IPS DF 19.7 (cell line): Measurements from ENCODE around the gene PTGS1.
"Not testable (repeated sequence)": the region's sequence is repeated elsewhere in the genome, so short reads cannot be mapped to it uniquely, and the experiment has no call there.

Experiments used
- DNase-seq: peaks from one replicate; pipeline ENCODE4 v3.0.0-alpha.2; 2013; ENCODE audit warnings: low read depth, low spot score

Gene PTGS1

DNA sequence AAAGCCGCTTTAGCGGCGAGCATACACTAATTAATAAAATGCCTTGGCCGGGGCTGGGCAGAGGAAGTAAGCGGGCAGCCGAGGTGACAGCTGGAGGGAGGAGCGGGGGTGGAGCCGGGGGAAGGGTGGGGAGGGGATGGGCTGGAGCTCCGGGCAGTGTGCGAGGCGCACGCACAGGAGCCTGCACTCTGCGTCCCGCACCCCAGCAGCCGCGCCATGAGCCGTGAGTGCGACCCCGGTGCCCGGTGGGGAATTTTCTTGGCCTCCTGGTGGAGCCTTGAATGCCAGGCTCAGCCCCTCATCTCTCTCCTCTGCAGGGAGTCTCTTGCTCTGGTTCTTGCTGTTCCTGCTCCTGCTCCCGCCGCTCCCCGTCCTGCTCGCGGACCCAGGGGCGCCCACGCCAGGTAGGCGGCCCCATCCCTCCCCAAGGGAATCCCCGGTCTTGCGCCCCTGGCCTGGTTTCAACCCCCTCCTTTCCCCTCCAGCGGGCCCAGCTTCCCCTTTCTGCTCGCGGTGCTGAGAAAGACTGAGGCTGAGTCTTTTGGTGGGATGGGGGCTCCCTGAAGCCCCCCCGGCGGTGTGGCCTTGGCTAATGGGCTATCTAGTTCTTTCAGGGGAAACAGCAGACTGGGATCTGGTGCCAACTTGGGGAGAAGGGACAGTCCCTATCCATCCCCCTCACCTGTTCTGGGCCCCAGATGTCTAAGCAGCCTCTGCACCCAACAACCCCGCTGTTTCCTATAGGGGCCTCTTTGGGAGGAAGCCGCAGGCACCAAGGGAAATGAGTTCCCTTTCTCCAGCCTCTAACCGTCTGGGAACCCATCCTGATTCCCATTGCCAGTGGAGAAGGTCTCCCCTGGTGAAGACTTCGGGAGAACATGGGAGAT is at the start of gene PTGS1:
PTGS1 (plus strand) TSS at position 156 of the 887 bp plus-strand sequence; CDS start at position 217, 61 bp downstream.
- DNase-seq, result no peak

DNA sequence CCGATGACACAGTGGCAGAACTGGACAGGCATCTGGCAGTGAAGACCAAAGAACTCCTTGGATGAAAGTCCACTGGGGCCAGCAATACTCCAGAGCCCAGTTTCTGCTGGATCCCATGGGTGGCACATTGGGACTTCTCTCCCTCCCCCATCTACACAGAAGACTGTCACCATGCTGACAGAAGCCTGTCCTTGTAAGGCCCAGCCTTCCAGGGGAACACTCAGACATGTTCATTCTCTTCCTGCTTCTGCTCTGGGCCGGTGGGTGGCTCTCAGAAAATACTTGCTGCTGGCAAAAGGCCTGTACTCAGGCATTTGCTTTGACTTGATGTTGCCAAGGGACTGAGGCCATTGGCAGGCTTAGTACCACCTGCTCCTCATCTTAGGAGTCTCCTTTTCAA is 48.3 kb upstream of the PTGS1 start:
- no peak for DNase-seq

DNA sequence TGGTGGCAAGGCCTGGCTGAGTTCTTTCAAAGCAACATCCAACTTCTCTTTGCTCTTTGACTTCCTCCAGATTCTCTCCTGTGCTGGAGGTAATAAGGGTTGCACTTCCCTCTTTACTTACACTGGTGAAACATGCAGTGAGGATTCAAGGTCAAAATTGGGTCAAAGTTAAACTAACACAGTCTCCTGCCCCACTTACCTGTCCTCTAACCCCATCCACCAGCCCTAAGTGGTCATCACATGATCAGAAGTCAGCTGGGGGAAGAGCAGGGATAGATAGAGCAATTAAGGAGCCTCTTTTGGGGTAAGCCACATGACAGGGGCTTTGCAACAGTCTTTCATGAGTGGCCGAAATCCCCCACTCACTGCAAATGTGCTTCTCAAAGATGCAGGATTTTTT is 46.2 kb upstream of the PTGS1 start:
- DNase-seq, result not testable (repeated sequence)

DNA sequence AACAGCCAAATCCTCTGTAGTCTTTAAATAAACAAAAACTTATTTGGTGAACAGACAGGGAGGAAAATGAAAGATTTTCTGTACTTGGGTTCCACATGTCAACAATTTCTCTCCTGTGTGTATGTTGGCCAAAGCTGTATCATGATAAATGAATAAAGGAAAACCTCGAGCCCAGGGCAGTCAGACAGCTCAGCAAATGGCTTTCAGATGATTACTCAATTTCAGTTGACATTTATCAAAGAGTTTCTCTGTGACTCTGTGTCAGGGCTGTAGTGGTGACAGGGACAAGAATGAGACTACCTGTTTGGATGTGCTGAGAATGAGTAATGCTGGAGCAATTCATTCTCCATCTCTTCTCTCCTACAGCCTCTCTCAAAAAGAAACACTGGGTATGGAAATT is 45.7 kb upstream of the PTGS1 start:
- no peak for DNase-seq

DNA sequence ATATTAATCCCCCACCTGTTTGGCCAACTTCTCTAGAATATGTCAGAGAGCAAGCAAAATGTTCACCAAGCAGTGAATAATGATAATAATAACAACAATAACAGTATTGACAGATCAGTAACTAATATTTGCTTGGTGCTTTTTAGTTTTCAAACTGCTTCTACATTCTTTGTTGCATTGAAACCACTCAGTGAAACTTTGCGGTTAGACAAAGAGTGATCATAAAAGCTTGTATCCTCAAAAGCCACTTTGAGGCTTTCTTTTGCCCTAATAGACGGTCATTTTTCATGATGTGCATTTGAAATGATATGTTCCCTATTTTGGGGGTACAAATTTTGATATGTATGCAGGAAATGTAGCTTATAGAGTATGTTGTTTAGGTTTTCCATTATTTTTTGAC is 43.6 kb upstream of the PTGS1 start:
- no peak for DNase-seq

DNA sequence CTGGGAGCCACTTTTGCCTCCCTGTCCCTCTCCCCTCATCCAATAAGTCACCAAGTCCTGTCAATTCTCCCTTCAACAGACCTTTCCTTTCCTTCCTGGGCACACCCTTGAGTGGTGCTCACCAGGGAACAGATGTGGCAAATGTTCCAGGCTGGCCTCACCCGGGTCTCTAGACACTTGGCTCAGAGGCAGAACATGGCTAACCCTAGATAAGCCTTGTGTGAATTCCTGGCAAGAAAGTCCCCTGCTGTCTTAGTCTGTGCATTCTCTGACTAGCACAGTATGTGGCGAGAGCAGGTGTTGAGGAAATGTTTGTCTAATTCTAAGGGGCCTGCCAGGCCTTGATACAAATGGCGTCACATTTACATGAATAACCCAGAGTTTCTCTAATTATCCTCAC is 41.2 kb upstream of the PTGS1 start:
- no peak for DNase-seq

DNA sequence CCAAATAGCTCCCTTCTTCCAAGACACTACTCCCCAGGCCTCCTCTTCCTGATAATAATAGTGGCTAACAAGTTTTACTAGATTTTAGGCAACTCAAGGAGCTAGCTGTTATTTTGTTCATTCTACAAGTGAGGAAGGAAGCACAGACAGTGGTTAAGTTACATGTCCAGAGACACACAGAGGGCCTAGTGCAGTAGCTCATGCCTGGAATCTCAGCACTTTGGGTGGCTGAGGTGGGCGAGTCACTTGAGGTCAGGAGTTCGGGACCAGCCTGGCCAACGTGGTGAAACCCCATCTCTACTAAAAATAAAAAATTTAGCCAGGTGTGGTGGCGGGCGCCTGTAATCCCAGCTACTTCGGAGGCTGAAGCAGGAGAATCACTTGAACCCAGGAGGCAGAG is 40.4 kb upstream of the PTGS1 start:
- not testable (repeated sequence) for DNase-seq

DNA sequence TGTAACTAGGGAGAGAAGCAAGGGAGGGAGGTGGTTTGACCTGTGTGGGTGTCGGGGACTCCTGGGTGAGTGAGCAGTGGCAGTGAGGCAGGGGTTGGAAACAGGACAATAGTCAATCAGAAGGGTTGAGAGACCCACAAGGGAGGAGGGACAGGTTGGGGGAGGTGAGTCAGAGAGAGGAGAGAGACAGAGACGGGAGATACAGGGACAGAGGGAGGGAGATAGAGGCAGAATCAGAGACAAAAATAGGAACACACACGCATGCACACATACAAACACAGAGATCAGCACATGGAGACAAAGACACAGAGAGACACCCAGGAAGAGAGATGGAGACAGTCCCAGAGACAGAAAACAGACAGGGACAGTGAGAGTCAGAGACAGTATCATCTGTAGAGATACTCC is 39.3 kb upstream of the PTGS1 start:
- no peak for DNase-seq

DNA sequence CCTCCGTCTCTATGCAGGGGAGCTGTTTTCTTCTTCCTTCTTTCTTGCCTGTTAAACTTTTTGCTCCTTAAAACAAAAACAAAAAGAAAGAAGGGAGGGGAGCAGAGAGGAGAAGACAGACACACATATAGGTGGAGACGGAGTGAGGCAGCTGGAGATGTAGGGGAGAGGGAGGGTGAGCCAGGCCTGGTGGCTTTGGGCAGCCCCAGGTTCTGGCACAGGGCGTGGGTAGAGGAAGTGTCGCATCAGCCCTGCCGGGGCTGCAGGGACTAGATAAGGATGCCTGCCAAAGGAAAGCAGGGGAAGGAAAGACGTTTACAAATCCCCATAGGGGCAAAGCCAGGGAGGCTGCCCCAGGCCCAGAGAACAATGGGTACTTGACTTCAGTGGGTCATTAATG is 38.7 kb upstream of the PTGS1 start:
- DNase-seq, result no peak

DNA sequence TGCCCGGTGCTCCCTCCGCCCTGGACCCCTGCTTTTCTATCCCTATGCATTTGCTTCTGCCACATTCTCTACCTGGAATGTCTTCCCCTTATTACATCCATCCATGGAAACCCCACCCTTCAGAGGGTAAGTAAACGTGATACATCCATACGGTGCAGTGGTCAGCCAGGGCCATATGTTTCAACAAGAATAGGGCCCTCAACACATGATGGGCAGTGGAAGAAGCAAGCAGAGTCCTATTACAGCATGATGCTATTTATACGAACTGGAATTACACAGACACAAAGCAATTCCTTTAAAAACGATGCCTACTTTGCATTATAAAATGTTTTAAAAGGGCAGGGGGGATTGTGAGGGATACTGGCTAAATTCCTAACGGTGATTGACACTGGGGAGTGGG is 38.2 kb upstream of the PTGS1 start:
- DNase-seq, result no peak

DNA sequence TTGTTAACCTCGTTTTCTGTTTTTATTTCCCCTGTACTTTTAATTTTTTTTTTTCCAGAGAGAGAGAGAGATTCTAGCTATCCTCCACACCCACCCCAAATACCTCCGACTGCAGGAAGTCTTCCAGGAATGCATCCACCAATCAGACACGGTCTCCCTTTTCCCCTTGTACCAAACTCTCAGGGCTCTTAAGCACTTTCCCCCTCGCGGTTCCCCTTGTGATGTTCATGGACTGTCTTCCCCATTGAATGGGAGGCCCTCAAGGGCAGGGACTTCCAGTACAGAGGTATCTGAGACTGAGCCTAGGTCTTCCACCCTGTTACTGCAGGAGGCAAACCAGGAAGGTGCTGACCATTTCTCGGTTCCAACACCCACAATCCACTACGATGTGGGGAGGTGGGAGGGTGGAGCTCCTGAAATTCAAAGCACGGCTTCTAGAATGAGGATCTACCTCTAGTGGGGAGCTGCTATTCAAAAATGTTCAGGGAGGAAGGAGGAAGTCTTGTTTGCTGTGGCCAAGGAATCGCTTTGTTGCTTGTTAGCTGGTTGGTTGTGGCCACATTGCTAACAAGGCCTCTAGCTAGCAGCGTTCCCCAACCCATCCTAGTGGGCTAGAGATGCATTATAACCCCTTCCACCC is 37.5 kb upstream of the PTGS1 start:
- no peak for DNase-seq

DNA sequence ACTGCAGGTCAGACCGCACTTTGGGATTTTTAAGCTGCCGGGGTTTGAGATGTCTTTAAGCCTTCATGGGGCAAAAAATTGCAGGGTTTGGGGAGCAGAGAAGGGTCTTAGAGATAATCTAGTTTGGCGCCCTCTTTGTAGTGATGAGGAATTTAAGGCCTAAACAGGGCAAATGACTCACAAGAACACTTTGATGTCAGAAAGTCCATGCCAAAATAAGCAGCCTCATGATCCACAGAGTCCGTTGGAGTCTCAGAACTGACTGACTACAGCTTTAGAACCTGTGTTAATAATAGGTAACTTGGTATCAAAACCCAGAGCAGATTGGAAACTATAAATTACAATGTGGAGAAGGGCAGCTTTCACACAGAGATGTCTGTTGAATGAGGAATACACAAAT is 35.9 kb upstream of the PTGS1 start:
- DNase-seq, result no peak

DNA sequence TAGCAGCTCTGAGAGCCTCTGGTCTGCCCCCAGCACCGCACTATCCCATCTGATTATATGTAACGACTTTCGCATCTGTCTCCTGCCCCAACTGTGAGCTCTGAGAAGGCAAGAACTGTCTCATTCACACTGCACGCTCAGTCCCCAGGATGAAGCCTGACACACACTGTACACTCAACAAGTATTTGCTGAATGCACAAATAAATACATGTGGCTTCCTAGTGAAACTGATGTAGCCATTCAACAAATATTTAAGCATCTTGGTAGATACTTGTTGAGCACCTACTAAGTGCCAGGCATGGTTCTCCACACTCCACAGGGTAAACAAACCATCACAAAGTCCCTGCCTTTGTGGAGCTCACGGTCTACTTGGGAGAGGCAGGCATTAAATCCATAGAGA is 34.6 kb upstream of the PTGS1 start:
- DNase-seq, result no peak

DNA sequence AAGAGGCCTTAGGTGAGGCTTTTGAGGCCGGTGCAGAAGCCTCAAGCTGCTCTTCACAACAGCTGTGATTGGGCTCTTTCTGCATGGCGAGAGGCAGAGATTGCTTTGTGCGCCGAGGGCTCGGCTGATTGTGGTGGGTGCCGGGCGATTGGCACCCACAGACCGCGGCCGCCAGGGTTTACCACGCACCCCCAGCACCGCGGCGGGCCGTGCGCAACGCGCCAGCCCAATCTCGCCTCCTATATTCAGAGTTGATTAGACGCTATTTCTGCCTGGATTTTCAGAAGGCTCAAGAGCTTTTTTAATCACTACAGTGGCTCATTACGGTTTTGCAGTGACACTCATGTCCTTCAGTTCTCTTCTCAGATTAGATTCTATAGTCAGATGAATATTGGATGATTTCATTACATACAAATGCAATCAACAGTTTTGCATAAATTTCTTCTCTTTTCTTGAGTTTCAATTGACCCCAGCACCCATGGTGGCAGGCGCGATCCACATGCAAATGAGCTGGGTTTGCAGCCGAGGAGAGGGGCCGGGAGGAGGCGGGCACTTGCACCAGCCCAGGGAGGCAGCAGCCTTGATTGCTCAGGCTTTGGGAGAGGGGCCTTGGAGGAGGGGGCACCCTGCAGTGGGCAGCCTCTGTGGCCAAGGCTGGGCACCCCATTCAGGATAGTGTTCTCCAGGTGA is 33.8 kb upstream of the PTGS1 start:
- no peak for DNase-seq

DNA sequence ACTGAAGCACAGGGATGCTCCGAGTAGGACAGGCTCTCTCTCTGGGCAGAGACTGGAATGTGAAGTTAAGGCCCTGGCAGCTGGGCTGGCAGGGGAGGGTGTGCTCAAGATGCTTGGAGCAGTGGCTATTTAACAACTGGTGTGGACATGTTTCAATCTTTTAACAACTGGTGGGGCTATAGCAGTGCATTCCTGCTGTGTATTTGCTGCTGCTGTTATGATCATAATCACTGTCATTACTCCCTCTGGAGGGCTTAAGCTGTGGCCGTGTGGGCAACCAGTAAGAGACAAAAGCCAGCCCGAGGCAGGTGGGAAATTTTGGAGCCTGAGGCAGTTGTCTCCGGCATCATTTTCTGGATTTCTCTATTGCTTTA is 33.3 kb upstream of the PTGS1 start:
- no peak for DNase-seq

DNA sequence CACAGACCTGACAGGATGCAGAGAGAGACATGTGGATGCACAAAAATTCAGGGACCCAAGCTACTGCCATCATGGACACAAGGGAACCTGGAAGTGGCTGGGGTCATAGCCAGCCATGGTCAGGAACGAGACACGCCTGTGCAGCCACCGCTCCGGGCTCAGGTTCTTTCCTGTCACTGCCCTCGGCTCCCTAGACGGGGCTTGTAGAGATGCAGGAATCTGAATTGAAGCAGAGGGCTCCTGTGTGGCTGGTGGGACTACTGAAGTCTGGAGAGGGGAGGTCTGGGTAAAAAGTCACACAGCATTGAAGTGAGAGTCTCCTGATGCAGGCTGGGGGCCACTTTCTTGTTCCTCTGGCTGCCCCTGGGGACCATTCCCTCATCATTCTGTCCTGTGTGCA is 32.3 kb upstream of the PTGS1 start:
- DNase-seq, result no peak

DNA sequence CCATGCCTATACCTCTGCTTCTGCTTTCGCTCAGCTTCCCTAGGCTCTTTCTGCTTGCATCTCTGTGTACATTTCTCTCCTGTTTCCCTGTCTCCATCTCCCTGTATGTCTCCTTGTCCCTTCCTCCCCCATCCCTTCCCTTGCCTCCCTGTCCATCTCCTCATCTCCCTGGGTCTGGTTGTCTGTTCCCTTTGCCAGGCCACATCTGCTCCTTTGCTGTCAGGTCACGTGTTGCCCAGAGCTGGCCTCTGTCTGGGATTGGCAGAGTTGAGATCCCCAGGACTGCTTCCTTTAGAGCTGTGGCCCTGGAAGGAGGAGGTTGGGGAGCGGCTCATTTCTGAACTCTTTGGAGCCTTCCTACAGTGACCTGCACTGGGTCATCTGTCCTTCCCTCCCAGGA is 31.8 kb upstream of the PTGS1 start:
- DNase-seq, result no peak

DNA sequence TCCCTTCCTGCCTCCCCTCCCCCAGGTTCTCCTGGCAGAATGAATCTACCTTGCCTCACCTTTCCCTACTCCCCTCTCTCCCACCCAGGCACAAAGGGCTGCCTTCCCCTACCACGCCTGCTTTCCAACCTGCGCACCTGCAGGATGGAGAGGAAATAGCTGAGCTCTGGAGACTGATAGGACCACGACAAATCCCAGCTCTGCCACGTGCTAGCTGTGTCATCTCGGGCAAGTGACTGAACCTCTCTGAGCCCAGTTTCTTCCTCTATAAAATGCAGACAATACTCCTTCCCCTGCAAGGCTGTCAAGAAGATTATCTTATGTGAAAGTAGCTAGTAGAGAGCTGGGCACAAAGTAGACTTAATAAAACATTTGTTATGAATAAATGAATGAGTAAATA is 31.2 kb upstream of the PTGS1 start:
- no peak for DNase-seq

DNA sequence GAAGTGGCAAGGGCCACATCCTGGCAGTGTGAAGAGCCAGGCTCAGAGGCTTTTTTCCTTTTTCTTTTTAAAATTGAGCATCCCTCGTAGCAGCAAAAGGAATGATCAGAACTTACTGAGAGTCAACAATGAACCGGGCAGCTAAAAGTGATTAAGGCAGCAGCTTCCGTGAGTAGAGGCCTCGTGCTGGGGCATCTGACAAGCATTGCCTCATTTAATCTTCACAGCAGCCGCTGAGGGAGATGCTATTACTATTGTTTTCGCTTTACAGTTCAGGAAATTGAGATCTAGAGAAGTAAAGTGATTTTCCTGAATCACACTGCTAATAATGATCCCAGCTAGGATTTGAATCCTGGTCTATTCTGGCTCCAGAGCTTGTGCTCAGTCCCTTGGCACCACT is 30.7 kb upstream of the PTGS1 start:
- DNase-seq, result no peak

DNA sequence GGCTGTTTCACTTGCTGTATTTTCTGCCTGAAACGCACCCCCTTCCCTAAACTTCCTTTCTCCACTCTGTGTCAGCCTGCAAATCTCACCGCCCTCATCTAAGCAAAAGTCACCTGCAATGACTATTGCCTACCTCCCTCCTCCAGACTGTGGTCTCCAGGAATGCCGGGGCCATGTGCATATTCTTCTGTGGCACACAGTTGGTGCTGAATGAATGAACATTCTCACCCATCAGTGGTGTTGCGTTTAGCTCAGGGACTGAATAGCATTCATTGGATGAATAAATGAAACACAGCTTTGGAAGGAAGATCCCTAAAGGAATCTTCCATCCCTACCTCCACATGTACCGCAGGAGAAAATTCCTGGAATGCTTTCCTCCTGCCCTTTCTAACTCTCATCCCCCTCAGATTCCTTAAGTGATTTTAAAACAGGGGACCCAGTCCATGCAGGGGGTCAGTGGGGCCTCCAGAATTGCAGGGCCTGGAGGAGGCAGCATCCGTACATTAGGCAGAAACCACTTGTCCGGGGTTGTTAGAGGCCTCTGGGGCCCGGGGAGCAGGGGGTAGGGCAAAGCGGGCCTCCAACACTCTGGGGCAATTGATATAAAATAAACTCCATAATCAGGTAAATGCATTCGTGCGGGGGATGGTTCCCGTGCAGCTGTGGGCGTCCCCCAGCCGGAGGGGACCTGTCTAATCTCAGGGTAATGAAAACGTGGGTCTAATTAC is 28.3 kb upstream of the PTGS1 start:
- DNase-seq, result no peak

DNA sequence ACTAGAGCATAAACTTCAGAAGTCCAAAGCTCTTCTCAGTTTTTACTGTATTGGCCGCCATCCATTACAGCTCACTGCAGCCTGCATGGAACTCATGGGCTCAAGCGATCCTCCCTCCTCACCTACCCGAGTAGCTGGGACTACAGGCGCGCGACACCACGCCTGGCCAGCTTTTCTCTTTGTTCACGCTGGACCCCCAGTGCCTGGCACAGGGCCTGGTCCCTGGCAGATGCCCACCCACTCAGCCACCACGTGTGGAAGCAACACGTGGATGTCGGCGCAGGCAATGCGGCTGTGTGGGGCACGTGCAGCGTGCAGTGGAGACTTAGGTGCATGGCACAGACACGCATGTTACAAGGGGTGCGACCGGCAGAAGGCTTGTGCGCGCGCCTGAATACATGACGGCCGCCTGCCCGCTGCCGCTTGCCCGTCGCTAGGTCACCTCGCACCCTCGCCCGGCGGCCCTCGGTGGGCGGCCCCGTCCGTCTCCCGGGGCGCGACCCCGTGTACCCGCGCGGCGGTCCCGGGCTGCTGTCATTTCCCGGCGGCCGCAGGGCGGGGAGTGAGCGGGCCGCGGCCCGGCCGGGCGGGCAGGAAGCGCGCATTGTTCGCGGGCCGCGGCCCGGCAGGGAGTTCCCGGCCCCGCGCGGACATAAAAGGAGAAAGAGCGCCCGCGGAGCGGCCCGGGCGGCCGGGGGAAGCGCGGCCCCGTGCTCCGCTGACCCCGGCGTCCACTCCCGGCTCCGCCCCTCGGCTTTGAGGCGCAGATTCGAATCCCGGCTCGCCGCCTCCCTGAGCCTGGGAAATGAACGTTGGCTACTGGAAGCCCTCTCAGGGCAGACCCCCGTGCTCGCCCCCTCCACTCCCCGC is 24.1 kb upstream of the PTGS1 start:
- DNase-seq, result no peak
